DND-41 (cell line): ENCODE results near the gene CHAC1.

Source experiments
- ATAC-seq: fragments of 200-7000 bp; cut with Tn5 transposase; 3 replicates; pipeline ENCODE4 v1.9.1; 2021; ENCODE audit warnings: low read depth; ENCODE audit not compliant: insufficient read depth
- DNase-seq: peaks from one replicate; pipeline ENCODE4 v3.0.0-alpha.2; 2020
- H2AFZ ChIP-seq: 2 replicates; pipeline ENCODE4 v1.6.0; 2012; ENCODE audit warnings: low read depth, low read length
- H3K27ac ChIP-seq: 2 replicates; pipeline ENCODE4 v1.5.1; 2012; ENCODE audit warnings: low read length, inconsistent platforms
- H3K27me3 ChIP-seq: fragments of 200-600 bp; sonication (generic); 2 replicates; pipeline ENCODE4 v1.6.0; 2012; ENCODE audit warnings: low read length, mild to moderate bottlenecking, inconsistent platforms; ENCODE audit not compliant: insufficient read depth, poor library complexity
- H3K36me3 ChIP-seq: 2 replicates; pipeline ENCODE4 v1.5.1; 2012; ENCODE audit warnings: low read length, inconsistent platforms; ENCODE audit not compliant: insufficient read depth
- H3K4me1 ChIP-seq: 2 replicates; pipeline ENCODE4 v1.5.1; 2012; ENCODE audit warnings: mild to moderate bottlenecking, low read length; ENCODE audit not compliant: insufficient read depth
- H3K4me2 ChIP-seq: 2 replicates; pipeline ENCODE4 v1.6.0; 2012; ENCODE audit warnings: mild to moderate bottlenecking, moderate library complexity, low read length, inconsistent platforms; ENCODE audit not compliant: insufficient read depth
- H3K4me3 ChIP-seq, 2 experiments: fragments of 200-600 bp in 1 of 2; shearing (Covaris generic) in 1 of 2; 2 replicates each; pipeline ENCODE4 v1.5.1; 2012 to 2016; ENCODE audit warnings: inconsistent platforms in 2 of 2, low read length in 2 of 2, mild to moderate bottlenecking in 2 of 2, low read depth in 1 of 2, moderate library complexity in 1 of 2
- H3K79me2 ChIP-seq: 2 replicates; pipeline ENCODE4 v1.6.0; 2012; ENCODE audit warnings: low read length, inconsistent platforms; ENCODE audit not compliant: insufficient read depth
- H3K9ac ChIP-seq: 2 replicates; pipeline ENCODE4 v1.6.0; 2012; ENCODE audit warnings: low read depth, mild to moderate bottlenecking, inconsistent platforms, low read length, moderate library complexity
- H3K9me3 ChIP-seq: 2 replicates; pipeline ENCODE4 v1.5.1; 2012; ENCODE audit warnings: low read length, moderate library complexity, mild to moderate bottlenecking, inconsistent platforms; ENCODE audit not compliant: insufficient read depth, severe bottlenecking
- H4K20me1 ChIP-seq: 2 replicates; pipeline ENCODE4 v1.6.0; 2012; ENCODE audit warnings: low read length; ENCODE audit not compliant: insufficient read depth
- CTCF ChIP-seq: IDR thresholded peaks from 2 replicates; pipeline ENCODE4 v1.5.1; 2012; ENCODE audit warnings: borderline replicate concordance, low read length, moderate library complexity, mild to moderate bottlenecking; ENCODE audit not compliant: poor library complexity, severe bottlenecking; ENCODE audit errors: extremely low read depth
- EZH2 ChIP-seq: IDR thresholded peaks from 3 replicates; pipeline ENCODE4 v1.6.1; 2012; ENCODE audit warnings: borderline replicate concordance, low read depth, mild to moderate bottlenecking, moderate library complexity, low read length, inconsistent platforms; ENCODE audit not compliant: severe bottlenecking

Gene CHAC1

GRCh38 chr15:40932649-40933516, 20.4 kb upstream of the CHAC1 start:
- H3K4me3 ChIP-seq = no peak overlapping the region
- H3K4me2 ChIP-seq = no peak overlapping the region
- no peaks in the 10 kb centered on the region for H3K9me3 ChIP-seq
- H4K20me1 ChIP-seq = peaks cover 18% of the 10 kb centered on the region
- TF ChIP-seq CTCF (no peak), EZH2 (no peak)
- DNase-seq (no peak), ATAC-seq (no peak)
- H3K27me3 ChIP-seq = peaks cover 30% of the 10 kb centered on the region
- H3K79me2 ChIP-seq = no peaks in the 10 kb centered on the region
- no peak overlapping the region for H3K27ac ChIP-seq
- no peak overlapping the region for H2AFZ ChIP-seq
- H3K4me1 ChIP-seq = peaks cover 18% of the 10 kb centered on the region
- no peak overlapping the region for H3K9ac ChIP-seq
- H3K36me3 ChIP-seq = no peaks in the 10 kb centered on the region

- no peak overlapping the region for H3K9ac ChIP-seq
- H3K4me1 ChIP-seq = peaks cover 12% of the 10 kb centered on the region
- DNase-seq (no peak), ATAC-seq (no peak)
- TF ChIP-seq EZH2 = no peak
- no peak for TF ChIP-seq CTCF
- no peak overlapping the region for H3K4me2 ChIP-seq
- no peaks in the 10 kb centered on the region for H3K79me2 ChIP-seq
- no peak overlapping the region for H3K4me3 ChIP-seq
- H2AFZ ChIP-seq = no peak overlapping the region
- peaks cover 17% of the 10 kb centered on the region for H4K20me1 ChIP-seq
- no peaks in the 10 kb centered on the region for H3K9me3 ChIP-seq
- no peaks in the 10 kb centered on the region for H3K36me3 ChIP-seq
- H3K27ac ChIP-seq = no peak overlapping the region
- H3K27me3 ChIP-seq = peaks cover 25% of the 10 kb centered on the region
These were observed 19.8 kb upstream of the CHAC1 start for GRCh38 chr15:40933517-40933902.

- Histone ChIP-seq H3K27ac (no peak overlapping the region), H3K27me3 (peaks cover 16% of the 10 kb centered on the region), H3K79me2 (no peaks in the 10 kb centered on the region), H3K4me3 (no peak overlapping the region), H3K36me3 (no peaks in the 10 kb centered on the region), H3K4me1 (peaks cover 7% of the 10 kb centered on the region; the same call in 1 of the 2 replicates), H3K9ac (no peak overlapping the region), H3K4me2 (no peak overlapping the region), H3K9me3 (no peaks in the 10 kb centered on the region), H2AFZ (no peak overlapping the region), H4K20me1 (peaks cover 13% of the 10 kb centered on the region)
- TF ChIP-seq EZH2 (no peak), CTCF (no peak)
- DNase-seq (no peak), ATAC-seq (no peak)
These were observed 18.8 kb upstream of the CHAC1 start for GRCh38 chr15:40934457-40934856.
